ENCODE data around the gene MED25.

Gene MED25

GRCh38 chr19:49817964-49818648 lies at the start of gene MED25:
Gene MED25, plus strand, starts transcription at chr19:49818289. Its CDS starts 53 bp downstream, at chr19:49818342.
- peak; percentile 95 for DNase-seq (ENCODE audit: low spot score)

GRCh38 chr19:49770529-49770928 lies 47.6 kb upstream of the MED25 start:
- no peak for DNase-seq (ENCODE audit: low spot score)

- no peak for DNase-seq (ENCODE audit: low spot score)
These were observed 46.4 kb upstream of the MED25 start for GRCh38 chr19:49771674-49772139.

GRCh38 chr19:49772850-49773432 lies 45.1 kb upstream of the MED25 start:
- no peak for DNase-seq (ENCODE audit: low spot score)

GRCh38 chr19:49773663-49774350 lies 44.3 kb upstream of the MED25 start:
- no peak for DNase-seq (ENCODE audit: low spot score)

GRCh38 chr19:49774969-49775368 lies 43.1 kb upstream of the MED25 start:
- no peak for DNase-seq (ENCODE audit: low spot score)

- no peak for DNase-seq (ENCODE audit: low spot score)
These were observed 42.2 kb upstream of the MED25 start for GRCh38 chr19:49775742-49776370.

GRCh38 chr19:49776371-49776764 lies 41.7 kb upstream of the MED25 start:
- no peak for DNase-seq (ENCODE audit: low spot score)

GRCh38 chr19:49779731-49780555 lies 38.1 kb upstream of the MED25 start:
- DNase-seq (ENCODE audit: low spot score) = no peak

- DNase-seq (ENCODE audit: low spot score) = no peak
These were observed 37.2 kb upstream of the MED25 start for GRCh38 chr19:49780861-49781260.

GRCh38 chr19:49781394-49781793 lies 36.7 kb upstream of the MED25 start:
- DNase-seq (ENCODE audit: low spot score) = no peak

- no peak for DNase-seq (ENCODE audit: low spot score)
These were observed 35.6 kb upstream of the MED25 start for GRCh38 chr19:49782515-49782914.

GRCh38 chr19:49786376-49786820 lies 31.7 kb upstream of the MED25 start:
- DNase-seq (ENCODE audit: low spot score) = no peak

- DNase-seq (ENCODE audit: low spot score) = no peak
These were observed 30.3 kb upstream of the MED25 start for GRCh38 chr19:49787746-49788145.

- DNase-seq (ENCODE audit: low spot score) = no peak
These were observed 29.2 kb upstream of the MED25 start for GRCh38 chr19:49788857-49789256.

- DNase-seq (ENCODE audit: low spot score) = no peak
These were observed 27.2 kb upstream of the MED25 start for GRCh38 chr19:49790866-49791265.

- DNase-seq (ENCODE audit: low spot score) = no peak
These were observed 26.2 kb upstream of the MED25 start for GRCh38 chr19:49791776-49792445.

GRCh38 chr19:49792829-49793560 lies 25.1 kb upstream of the MED25 start:
- DNase-seq (ENCODE audit: low spot score) = no peak

GRCh38 chr19:49793561-49793840 lies 24.6 kb upstream of the MED25 start:
- DNase-seq (ENCODE audit: low spot score) = no peak

GRCh38 chr19:49795615-49796014 lies 22.5 kb upstream of the MED25 start:
- DNase-seq (ENCODE audit: low spot score) = no peak

- DNase-seq (ENCODE audit: low spot score) = no peak
These were observed 19.5 kb upstream of the MED25 start for GRCh38 chr19:49798574-49798973.

Data from D341Med (cell line).